ENCODE results near the gene FLVCR1.

FLVCR1 gene

GRCh38 chr1:212916481-212917133, 58.5 kb downstream of the FLVCR1 start:
- DNase-seq, result peak; percentile 57

- DNase-seq, result no peak
Observed at GRCh38 chr1:212917134-212917485, 59.0 kb downstream of the FLVCR1 start.

- DNase-seq, result no peak
Observed at GRCh38 chr1:212917858-212918257, 59.8 kb downstream of the FLVCR1 start.

GRCh38 chr1:212918824-212919223, 60.7 kb downstream of the FLVCR1 start:
- DNase-seq, result no peak

GRCh38 chr1:212920246-212920645, 62.2 kb downstream of the FLVCR1 start:
- DNase-seq, result no peak

- DNase-seq, result no peak
Observed at GRCh38 chr1:212920896-212921295, 62.8 kb downstream of the FLVCR1 start.

GRCh38 chr1:212922016-212922415, 63.9 kb downstream of the FLVCR1 start:
- DNase-seq, result no peak

- DNase-seq, result no peak
Observed at GRCh38 chr1:212926372-212926771, 68.3 kb downstream of the FLVCR1 start.

- DNase-seq, result no peak
Observed at GRCh38 chr1:212928323-212929291, 70.5 kb downstream of the FLVCR1 start.

GRCh38 chr1:212930986-212931678, 73.1 kb downstream of the FLVCR1 start:
- no peak for DNase-seq

- DNase-seq, result no peak
Observed at GRCh38 chr1:212933815-212934471, 75.9 kb downstream of the FLVCR1 start.

- DNase-seq, result no peak
Observed at GRCh38 chr1:212935387-212935981, 77.4 kb downstream of the FLVCR1 start.

GRCh38 chr1:212937034-212937433, 79.0 kb downstream of the FLVCR1 start:
- no peak for DNase-seq

- no peak for DNase-seq
Observed at GRCh38 chr1:212938846-212939245, 80.8 kb downstream of the FLVCR1 start.

- no peak for DNase-seq
Observed at GRCh38 chr1:212941452-212941851, 83.4 kb downstream of the FLVCR1 start.

GRCh38 chr1:212942679-212943392, 84.8 kb downstream of the FLVCR1 start:
- DNase-seq, result no peak

- DNase-seq, result no peak
Observed at GRCh38 chr1:212943393-212943710, 85.3 kb downstream of the FLVCR1 start.

GRCh38 chr1:212944229-212944901, 86.3 kb downstream of the FLVCR1 start:
- no peak for DNase-seq

GRCh38 chr1:212945056-212945455, 87.0 kb downstream of the FLVCR1 start:
- no peak for DNase-seq

GRCh38 chr1:212945463-212946160, 87.5 kb downstream of the FLVCR1 start:
- DNase-seq, result peak; percentile 29

- DNase-seq, result no peak
Observed at GRCh38 chr1:212946872-212947271, 88.8 kb downstream of the FLVCR1 start.

All from NCI-H1694 treated with DMSO at 0.1 percent for 48 hours (cell line).